ENCODE measurements around the gene PLEKHG4B.
"Not testable (repeated sequence)": the region's sequence is repeated elsewhere in the genome, so short reads cannot be mapped to it uniquely, and the experiment has no call there.

PLEKHG4B gene

GRCh38 chr5:91556-92263, at the start of gene PLEKHG4B:
TSS of gene PLEKHG4B (plus strand) at chr5:92168. CDS start at chr5:92232, 64 bp downstream.
- no peak for FAIRE-seq
- no peak for DNase-seq (ENCODE audit: insufficient read length, low spot score)

- no peak for DNase-seq (ENCODE audit: insufficient read length, low spot score)
- FAIRE-seq: no peak
Measured at GRCh38 chr5:42250-42649, 49.7 kb upstream of the PLEKHG4B start.

- DNase-seq (ENCODE audit: insufficient read length, low spot score) (no peak), FAIRE-seq (no peak)
Measured at GRCh38 chr5:48192-48591, 43.8 kb upstream of the PLEKHG4B start.

GRCh38 chr5:49530-49929, 42.4 kb upstream of the PLEKHG4B start:
- not testable (repeated sequence) for FAIRE-seq; DNase-seq (ENCODE audit: insufficient read length, low spot score)

- no peak for FAIRE-seq
- no peak for DNase-seq (ENCODE audit: insufficient read length, low spot score)
Measured at GRCh38 chr5:49953-50544, 41.9 kb upstream of the PLEKHG4B start.

GRCh38 chr5:50724-51499, 41.1 kb upstream of the PLEKHG4B start:
- FAIRE-seq: no peak
- DNase-seq (ENCODE audit: insufficient read length, low spot score): no peak

- no peak for FAIRE-seq
Measured at GRCh38 chr5:51500-51823, 40.5 kb upstream of the PLEKHG4B start.

GRCh38 chr5:53381-54174, 38.4 kb upstream of the PLEKHG4B start:
- FAIRE-seq (no peak), DNase-seq (ENCODE audit: insufficient read length, low spot score) (no peak)

More at GRCh38 chr5:51500-51823, 40.5 kb upstream of the PLEKHG4B start:
- DNase-seq (ENCODE audit: insufficient read length, low spot score): no peak

- DNase-seq (ENCODE audit: insufficient read length, low spot score) (no peak), FAIRE-seq (no peak)
Measured at GRCh38 chr5:54175-54730, 37.7 kb upstream of the PLEKHG4B start.

- DNase-seq (ENCODE audit: insufficient read length, low spot score) (no peak), FAIRE-seq (no peak)
Measured at GRCh38 chr5:54876-55569, 36.9 kb upstream of the PLEKHG4B start.

GRCh38 chr5:56561-57290, 35.2 kb upstream of the PLEKHG4B start:
- FAIRE-seq (no peak), DNase-seq (ENCODE audit: insufficient read length, low spot score) (no peak)

GRCh38 chr5:60250-60649, 31.7 kb upstream of the PLEKHG4B start:
- not testable (repeated sequence) for DNase-seq (ENCODE audit: insufficient read length, low spot score); FAIRE-seq

- DNase-seq (ENCODE audit: insufficient read length, low spot score): no peak
- FAIRE-seq: no peak
Measured at GRCh38 chr5:70440-70839, 21.5 kb upstream of the PLEKHG4B start.

GRCh38 chr5:72316-73180, 19.4 kb upstream of the PLEKHG4B start:
- FAIRE-seq; DNase-seq (ENCODE audit: insufficient read length, low spot score): not testable (repeated sequence)

- not testable (repeated sequence) for FAIRE-seq; DNase-seq (ENCODE audit: insufficient read length, low spot score)
Measured at GRCh38 chr5:73181-73447, 18.9 kb upstream of the PLEKHG4B start.

GRCh38 chr5:73768-74502, 18.0 kb upstream of the PLEKHG4B start:
- FAIRE-seq (no peak), DNase-seq (ENCODE audit: insufficient read length, low spot score) (no peak)

- DNase-seq (ENCODE audit: insufficient read length, low spot score) (no peak), FAIRE-seq (no peak)
Measured at GRCh38 chr5:74503-75109, 17.4 kb upstream of the PLEKHG4B start.

Data from GM19239 (cell line).